ENCODE measurements around the gene ASIC2. TPM values are rescaled to one million over a fixed set of nuclear protein-coding genes. Genes with fewer than 3 reads are reported as not detected.

Gene ASIC2
- total and polyA plus RNA-seq, 12 donors = not detected

GRCh38 chr17:33091271-33091670 lies 201.8 kb downstream of the ASIC2 start:
- WGBS, 2 donors = 54 to 65% methylated on average over 5 of the region's 5 CpGs
- no peak for DNase-seq
- H3K4me3 ChIP-seq = no peak overlapping the region
- peaks cover 0 to 69% (median 43%) of the 10 kb centered on the region in 7 donors for H3K27me3 ChIP-seq
- ATAC-seq = no peak
- H3K4me1 ChIP-seq = no peaks in the 10 kb centered on the region
- intact Hi-C loops (cut with DNase I) = loop anchor here in 1 of 10 donors (10.0 kb wide), 1 partner anchor 914 kb away; no protein-coding TSS in a partner anchor
- H3K9me3 ChIP-seq = no peaks in the 10 kb centered on the region
- no peak overlapping the region for H3K27ac ChIP-seq
- TF ChIP-seq CTCF (IDR thresholded peaks at IDR 0.05) = no peak
- no peaks in the 10 kb centered on the region for H3K36me3 ChIP-seq

- peaks cover 0 to 69% (median 43%) of the 10 kb centered on the region in 7 donors for H3K27me3 ChIP-seq
- intact Hi-C loops (cut with DNase I) = loop anchor here in 1 of 10 donors (10.0 kb wide), 1 partner anchor 914 kb away; no protein-coding TSS in a partner anchor
- H3K4me1 ChIP-seq = no peaks in the 10 kb centered on the region
- H3K36me3 ChIP-seq = no peaks in the 10 kb centered on the region
- TF ChIP-seq CTCF (IDR thresholded peaks at IDR 0.05) = no peak
- DNase-seq = no peak
- no peaks in the 10 kb centered on the region for H3K9me3 ChIP-seq
- no peak for ATAC-seq
- 36 to 38% methylated on average over 1 of the region's 1 CpG for whole genome bisulfite sequencing, 2 donors
- no peak overlapping the region for H3K4me3 ChIP-seq
- no peak overlapping the region for H3K27ac ChIP-seq
Measured at GRCh38 chr17:33090806-33091205, 202.3 kb downstream of the ASIC2 start.

- intact Hi-C loops (cut with DNase I) = loop anchor here in 1 of 10 donors (10.0 kb wide), 1 partner anchor 48 kb away; no protein-coding TSS in a partner anchor
- no peaks in the 10 kb centered on the region for H3K4me1 ChIP-seq
- no peak overlapping the region for H3K27ac ChIP-seq
- no peak overlapping the region for H3K4me3 ChIP-seq
- H3K36me3 ChIP-seq = no peaks in the 10 kb centered on the region
- H3K9me3 ChIP-seq = no peaks in the 10 kb centered on the region
- peaks cover 0 to 58% (median 23%) of the 10 kb centered on the region in 7 donors for H3K27me3 ChIP-seq
- TF ChIP-seq CTCF (IDR thresholded peaks at IDR 0.05) = no peak
- DNase-seq = no peak
- ATAC-seq = no peak
Measured at GRCh38 chr17:33086878-33087277, 206.2 kb downstream of the ASIC2 start.

GRCh38 chr17:33086041-33086440 lies 207.1 kb downstream of the ASIC2 start:
- no peaks in the 10 kb centered on the region for H3K9me3 ChIP-seq
- H3K4me1 ChIP-seq = no peaks in the 10 kb centered on the region
- 59 to 76% methylated on average over 1 of the region's 1 CpG for WGBS, 2 donors
- DNase-seq (no peak), ATAC-seq (no peak)
- H3K27me3 ChIP-seq = peaks cover 0 to 60% (median 23%) of the 10 kb centered on the region in 7 donors
- intact Hi-C loops (cut with DNase I) = loop anchor here in 1 of 10 donors (10.0 kb wide), 1 partner anchor 49 kb away; no protein-coding TSS in a partner anchor
- TF ChIP-seq CTCF (IDR thresholded peaks at IDR 0.05) = no peak
- H3K27ac ChIP-seq = no peak overlapping the region
- H3K36me3 ChIP-seq = no peaks in the 10 kb centered on the region
- no peak overlapping the region for H3K4me3 ChIP-seq
